ENCODE data around the gene CLDN9. TPM values are rescaled to one million over a fixed set of nuclear protein-coding genes. Genes with fewer than 3 reads are reported as not detected.

Gene CLDN9
- total RNA-seq, 1 donor from 2014 or later: 0.99 TPM

GRCh38 chr16:2990891-2991290 lies 21.8 kb upstream of the CLDN9 start:
- no peaks in the 10 kb centered on the region for H3K36me3 Mint-ChIP-seq
- no peak for DNase-seq (ENCODE audit: extremely low spot score, unreplicated experiment)
- no peaks in the 10 kb centered on the region for H3K27me3 Mint-ChIP-seq
- H3K9me3 Mint-ChIP-seq: no peaks in the 10 kb centered on the region
- TF ChIP-seq CTCF (conservative IDR thresholded peaks at IDR 0.05): no peak
- H3K4me1 Mint-ChIP-seq (ENCODE audit: unreplicated experiment): no peaks in the 10 kb centered on the region
- no peak overlapping the region for H3K27ac Mint-ChIP-seq
- no peak overlapping the region for H3K4me3 Mint-ChIP-seq

GRCh38 chr16:2991566-2992261 lies 21.0 kb upstream of the CLDN9 start:
- DNase-seq (ENCODE audit: extremely low spot score, unreplicated experiment): no peak
- Mint-ChIP-seq H3K27me3 (no peaks in the 10 kb centered on the region), H3K4me1 (ENCODE audit: unreplicated experiment) (no peaks in the 10 kb centered on the region), H3K36me3 (no peaks in the 10 kb centered on the region), H3K4me3 (no peak overlapping the region), H3K9me3 (no peaks in the 10 kb centered on the region), H3K27ac (no peak overlapping the region)
- TF ChIP-seq CTCF (conservative IDR thresholded peaks at IDR 0.05): no peak

GRCh38 chr16:2992383-2993081 lies 20.2 kb upstream of the CLDN9 start:
- DNase-seq (ENCODE audit: extremely low spot score, unreplicated experiment): no peak
- H3K4me3 Mint-ChIP-seq: no peak overlapping the region
- TF ChIP-seq CTCF (conservative IDR thresholded peaks at IDR 0.05): no peak
- no peaks in the 10 kb centered on the region for H3K36me3 Mint-ChIP-seq
- H3K4me1 Mint-ChIP-seq (ENCODE audit: unreplicated experiment): no peaks in the 10 kb centered on the region
- H3K27ac Mint-ChIP-seq: no peak overlapping the region
- no peaks in the 10 kb centered on the region for H3K9me3 Mint-ChIP-seq
- no peaks in the 10 kb centered on the region for H3K27me3 Mint-ChIP-seq

DNA sequence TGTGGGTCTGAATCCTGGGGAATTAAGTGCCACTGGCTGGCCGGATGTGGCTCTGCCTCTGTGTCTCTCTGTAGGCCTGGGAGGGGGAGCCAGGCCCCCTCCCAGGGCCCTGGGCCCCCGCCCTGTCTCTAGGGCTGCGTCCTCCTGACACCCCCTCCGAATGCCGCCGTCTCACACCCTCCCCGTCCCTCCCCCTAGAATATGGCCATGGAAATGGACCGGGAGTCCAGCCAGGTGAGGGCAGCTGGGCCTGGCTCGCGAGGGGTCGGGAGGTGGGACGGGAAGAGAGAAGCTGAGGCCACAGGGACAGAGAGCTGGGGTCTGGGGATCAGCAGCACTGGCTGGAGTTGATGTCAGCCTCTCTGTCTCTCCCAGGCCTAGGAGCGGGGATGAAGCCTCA lies 16.4 kb upstream of the CLDN9 start:
- H3K4me3 Mint-ChIP-seq: no peak overlapping the region
- H3K4me1 Mint-ChIP-seq (ENCODE audit: unreplicated experiment): no peaks in the 10 kb centered on the region
- H3K36me3 Mint-ChIP-seq: no peaks in the 10 kb centered on the region
- H3K27ac Mint-ChIP-seq: no peak overlapping the region
- DNase-seq (ENCODE audit: extremely low spot score, unreplicated experiment): no peak
- TF ChIP-seq CTCF (conservative IDR thresholded peaks at IDR 0.05): no peak
- no peaks in the 10 kb centered on the region for H3K9me3 Mint-ChIP-seq
- H3K27me3 Mint-ChIP-seq: peaks cover 18% of the 10 kb centered on the region

- no peak overlapping the region for H3K4me3 Mint-ChIP-seq
- no peak for DNase-seq (ENCODE audit: extremely low spot score, unreplicated experiment)
- H3K27me3 Mint-ChIP-seq: peaks cover 28% of the 10 kb centered on the region
- TF ChIP-seq CTCF (conservative IDR thresholded peaks at IDR 0.05): no peak
- no peaks in the 10 kb centered on the region for H3K9me3 Mint-ChIP-seq
- no peaks in the 10 kb centered on the region for H3K4me1 Mint-ChIP-seq (ENCODE audit: unreplicated experiment)
- no peaks in the 10 kb centered on the region for H3K36me3 Mint-ChIP-seq
- H3K27ac Mint-ChIP-seq: no peak overlapping the region
Measured at GRCh38 chr16:2999929-3000328, 12.8 kb upstream of the CLDN9 start.

Measured in type B pancreatic cell (in vitro differentiated cells).